GM12872 (cell line): ENCODE data around the gene TRAIP.

Source experiments
- CTCF ChIP-seq: IDR thresholded peaks from 3 replicates; pipeline ENCODE4 v1.5.1; 2011; ENCODE audit warnings: low read depth, mild to moderate bottlenecking, low read length, moderate library complexity; ENCODE audit not compliant: insufficient read depth

Gene TRAIP

GRCh38 chr3:49781415-49782199, 74.8 kb downstream of the TRAIP start:
- TF ChIP-seq CTCF: no peak

- TF ChIP-seq CTCF: no peak
Observed at GRCh38 chr3:49780080-49780974, 76.0 kb downstream of the TRAIP start.

- no peak for TF ChIP-seq CTCF
Observed at GRCh38 chr3:49779358-49780079, 76.8 kb downstream of the TRAIP start.
